ENCODE results near the gene TERB1. TPM values are rescaled to one million over a fixed set of nuclear protein-coding genes. Genes with fewer than 3 reads are reported as not detected.

The TERB1 gene
- polyA plus RNA-seq, 4 donors = 0.04 TPM; not detected in 3

DNA sequence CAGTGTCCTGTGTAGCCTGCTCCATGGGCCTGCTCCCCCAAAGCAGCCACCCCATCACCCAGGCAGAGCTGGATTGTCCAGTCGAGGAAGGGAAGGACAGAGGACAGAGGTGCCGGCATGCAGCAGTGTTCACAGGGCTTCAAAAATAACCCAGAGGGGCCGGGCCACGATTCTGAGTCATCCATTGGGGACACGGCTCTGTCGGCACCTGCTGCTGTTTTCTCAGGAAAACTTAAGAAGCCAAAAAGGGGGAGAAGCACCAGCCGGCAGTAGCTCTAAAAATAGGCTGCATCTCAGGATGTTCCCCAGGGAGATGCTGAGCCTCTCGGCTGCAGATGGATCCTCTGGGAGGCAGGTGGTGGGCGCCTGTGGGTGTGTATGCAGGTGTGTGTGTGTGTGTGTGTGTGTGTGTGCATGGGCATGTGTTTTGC lies 44.4 kb upstream of the TERB1 start:
- H3K9me3 ChIP-seq (ENCODE audit: control insufficient read depth in 2 of 2, insufficient read depth in 1 of 2, low read depth in 1 of 2, low read length in 1 of 2) = no peaks in the 10 kb centered on the region
- no peaks in the 10 kb centered on the region for H3K36me3 ChIP-seq (ENCODE audit: control insufficient read depth in 3 of 3, insufficient read depth in 2 of 3, low read depth in 1 of 3, low read length in 3 of 3)
- WGBS, 3 donors = 49 to 61% (median 56%) methylated on average over 9 of the region's 9 CpGs
- peaks cover 0 to 18% (median 6%) of the 10 kb centered on the region in 3 donors for H3K4me1 ChIP-seq (ENCODE audit: control insufficient read depth in 3 of 3, insufficient read depth in 2 of 3, low read depth in 1 of 3, low read length in 2 of 3)
- peaks cover 0 to 26% (median 10%) of the 10 kb centered on the region in 3 donors for H3K27me3 ChIP-seq (ENCODE audit: control insufficient read depth in 3 of 3, insufficient read depth in 3 of 3, low read length in 3 of 3)
- peak overlapping the region in 1 of 3 donors; percentile 49 for H3K4me3 ChIP-seq (ENCODE audit: low read depth in 1 of 3, low read length in 3 of 3)
- no peak overlapping the region for H3K27ac ChIP-seq (ENCODE audit: low read depth in 1 of 3, low read length in 2 of 3)
- DNase-seq (no peak), FAIRE-seq (no peak)

DNA sequence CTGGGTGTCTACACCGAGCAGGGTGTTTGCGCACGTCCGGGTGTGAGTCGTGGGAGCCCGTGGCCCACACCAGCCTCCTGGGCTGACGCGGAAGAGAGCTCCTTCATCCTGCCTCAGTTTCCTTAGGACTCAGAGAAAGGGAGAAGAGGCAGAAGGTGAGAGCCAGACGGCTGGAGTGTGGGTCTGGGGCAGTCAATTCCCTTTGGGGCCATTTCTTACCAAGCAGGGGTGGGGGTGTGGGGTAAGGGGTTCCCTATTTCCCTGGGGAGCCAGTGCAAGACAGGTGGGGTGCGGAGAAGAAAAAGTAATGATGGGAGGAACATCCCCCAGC lies 43.7 kb upstream of the TERB1 start:
- H3K27me3 ChIP-seq (ENCODE audit: control insufficient read depth in 3 of 3, insufficient read depth in 3 of 3, low read length in 3 of 3) = peaks cover 0 to 26% (median 10%) of the 10 kb centered on the region in 3 donors
- H3K9me3 ChIP-seq (ENCODE audit: control insufficient read depth in 2 of 2, insufficient read depth in 1 of 2, low read depth in 1 of 2, low read length in 1 of 2) = no peaks in the 10 kb centered on the region
- H3K36me3 ChIP-seq (ENCODE audit: control insufficient read depth in 3 of 3, insufficient read depth in 2 of 3, low read depth in 1 of 3, low read length in 3 of 3) = no peaks in the 10 kb centered on the region
- H3K4me1 ChIP-seq (ENCODE audit: control insufficient read depth in 3 of 3, insufficient read depth in 2 of 3, low read depth in 1 of 3, low read length in 2 of 3) = peaks cover 0 to 18% (median 6%) of the 10 kb centered on the region in 3 donors
- no peak for DNase-seq
- peak overlapping the region in 2 of 3 donors; percentile 34 to 49 for H3K4me3 ChIP-seq (ENCODE audit: low read depth in 1 of 3, low read length in 3 of 3)
- no peak overlapping the region for H3K27ac ChIP-seq (ENCODE audit: low read depth in 1 of 3, low read length in 2 of 3)
- 9 to 15% (median 10%) methylated on average over 10 of the region's 10 CpGs for WGBS, 3 donors
- no peak for FAIRE-seq

GRCh38 chr16:66844342-66845079 lies 43.1 kb upstream of the TERB1 start, which contains the start of gene CA7:
Gene CA7 (plus strand): TSS chr16:66844414. CDS start chr16:66844488, 74 bp downstream.
- no peaks in the 10 kb centered on the region for H3K9me3 ChIP-seq (ENCODE audit: control insufficient read depth in 2 of 2, insufficient read depth in 1 of 2, low read depth in 1 of 2, low read length in 1 of 2)
- peaks cover 0 to 18% (median 6%) of the 10 kb centered on the region in 3 donors for H3K4me1 ChIP-seq (ENCODE audit: control insufficient read depth in 3 of 3, insufficient read depth in 2 of 3, low read depth in 1 of 3, low read length in 2 of 3)
- 1 to 2% (median 2%) methylated on average over 38 to 79 of the region's 79 CpGs for WGBS, 3 donors
- no peak for FAIRE-seq
- H3K27ac ChIP-seq (ENCODE audit: low read depth in 1 of 3, low read length in 2 of 3) = no peak within 1 kb of the TSS
- peaks cover 0 to 26% (median 10%) of the 10 kb centered on the region in 3 donors for H3K27me3 ChIP-seq (ENCODE audit: control insufficient read depth in 3 of 3, insufficient read depth in 3 of 3, low read length in 3 of 3)
- peak within 1 kb of the TSS in 2 of 3 donors; percentile 43 to 49 for H3K4me3 ChIP-seq (ENCODE audit: low read depth in 1 of 3, low read length in 3 of 3)
- DNase-seq = peak in 1 of 2 donors; percentile 49
- H3K36me3 ChIP-seq (ENCODE audit: control insufficient read depth in 3 of 3, insufficient read depth in 2 of 3, low read depth in 1 of 3, low read length in 3 of 3) = no peaks in the 10 kb centered on the region

- Histone ChIP-seq H3K27ac (ENCODE audit: low read depth in 1 of 3, low read length in 2 of 3) (no peak overlapping the region), H3K4me3 (ENCODE audit: low read depth in 1 of 3, low read length in 3 of 3) (peak overlapping the region in 2 of 3 donors; percentile 2 to 49), H3K36me3 (ENCODE audit: control insufficient read depth in 3 of 3, insufficient read depth in 2 of 3, low read depth in 1 of 3, low read length in 3 of 3) (no peaks in the 10 kb centered on the region), H3K27me3 (ENCODE audit: control insufficient read depth in 3 of 3, insufficient read depth in 3 of 3, low read length in 3 of 3) (peaks cover 0 to 26% (median 10%) of the 10 kb centered on the region in 3 donors), H3K4me1 (ENCODE audit: control insufficient read depth in 3 of 3, insufficient read depth in 2 of 3, low read depth in 1 of 3, low read length in 2 of 3) (peaks cover 0 to 16% (median 6%) of the 10 kb centered on the region in 3 donors), H3K9me3 (ENCODE audit: control insufficient read depth in 2 of 2, insufficient read depth in 1 of 2, low read depth in 1 of 2, low read length in 1 of 2) (no peaks in the 10 kb centered on the region)
- WGBS, 3 donors = 13 to 15% (median 15%) methylated on average over 5 to 14 of the region's 14 CpGs
- FAIRE-seq = no peak
- DNase-seq = no peak
Observed at GRCh38 chr16:66844009-66844341, 42.6 kb upstream of the TERB1 start.

DNA sequence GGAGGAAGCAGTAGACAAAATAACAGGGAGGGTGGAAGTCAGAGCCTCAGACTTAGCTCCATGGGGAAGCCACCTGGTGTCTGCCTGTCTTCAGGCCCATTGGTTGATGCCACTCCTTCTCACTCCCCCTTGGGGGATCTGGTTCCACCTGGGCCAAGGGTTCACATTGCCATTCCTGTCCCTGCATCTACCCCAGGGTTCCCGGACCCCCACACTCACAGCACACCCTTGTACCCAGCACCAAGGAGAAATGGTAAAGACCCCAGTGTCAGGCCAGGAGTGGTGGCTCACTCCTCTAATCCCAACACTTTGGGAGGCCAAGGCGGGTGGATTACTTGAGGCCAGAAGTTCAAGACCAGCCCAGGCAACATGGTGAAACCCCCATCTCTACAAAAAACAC lies 41.8 kb upstream of the TERB1 start:
- Histone ChIP-seq H3K4me1 (ENCODE audit: control insufficient read depth in 3 of 3, insufficient read depth in 2 of 3, low read depth in 1 of 3, low read length in 2 of 3) (peaks cover 0 to 9% (median 2%) of the 10 kb centered on the region in 3 donors), H3K9me3 (ENCODE audit: control insufficient read depth in 2 of 2, insufficient read depth in 1 of 2, low read depth in 1 of 2, low read length in 1 of 2) (no peaks in the 10 kb centered on the region), H3K36me3 (ENCODE audit: control insufficient read depth in 3 of 3, insufficient read depth in 2 of 3, low read depth in 1 of 3, low read length in 3 of 3) (no peaks in the 10 kb centered on the region), H3K27me3 (ENCODE audit: control insufficient read depth in 3 of 3, insufficient read depth in 3 of 3, low read length in 3 of 3) (peaks cover 0 to 26% (median 10%) of the 10 kb centered on the region in 3 donors), H3K27ac (ENCODE audit: low read depth in 1 of 3, low read length in 2 of 3) (no peak overlapping the region), H3K4me3 (ENCODE audit: low read depth in 1 of 3, low read length in 3 of 3) (no peak overlapping the region)
- FAIRE-seq (no peak), DNase-seq (no peak)
- WGBS, 3 donors = 93 to 98% (median 98%) methylated on average over 2 of the region's 2 CpGs

DNA sequence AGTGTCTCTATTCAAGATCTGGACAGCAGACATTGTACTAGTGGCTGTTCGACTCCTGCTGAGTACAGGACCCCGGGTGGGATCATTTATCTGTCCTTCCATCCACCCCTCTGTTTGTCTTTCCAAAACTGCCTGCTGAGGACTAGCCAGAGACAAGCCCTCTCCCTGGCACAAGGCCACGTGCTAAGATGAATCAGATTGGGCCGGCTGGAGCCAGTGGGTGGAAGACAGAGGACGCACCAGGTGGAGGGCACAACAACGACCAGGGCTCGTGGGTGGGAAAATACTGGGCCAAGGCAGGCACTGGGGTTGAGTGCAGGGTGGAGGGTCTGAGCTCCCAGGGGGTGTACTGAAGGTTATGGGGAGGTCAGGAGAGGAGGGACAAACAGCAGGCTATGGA lies 41.4 kb upstream of the TERB1 start:
- H3K36me3 ChIP-seq (ENCODE audit: control insufficient read depth in 3 of 3, insufficient read depth in 2 of 3, low read depth in 1 of 3, low read length in 3 of 3) = no peaks in the 10 kb centered on the region
- FAIRE-seq = no peak
- peaks cover 0 to 26% (median 10%) of the 10 kb centered on the region in 3 donors for H3K27me3 ChIP-seq (ENCODE audit: control insufficient read depth in 3 of 3, insufficient read depth in 3 of 3, low read length in 3 of 3)
- no peak overlapping the region for H3K4me3 ChIP-seq (ENCODE audit: low read depth in 1 of 3, low read length in 3 of 3)
- no peaks in the 10 kb centered on the region for H3K9me3 ChIP-seq (ENCODE audit: control insufficient read depth in 2 of 2, insufficient read depth in 1 of 2, low read depth in 1 of 2, low read length in 1 of 2)
- DNase-seq = no peak
- H3K4me1 ChIP-seq (ENCODE audit: control insufficient read depth in 3 of 3, insufficient read depth in 2 of 3, low read depth in 1 of 3, low read length in 2 of 3) = peaks cover 0 to 5% (median 0%) of the 10 kb centered on the region in 3 donors
- 48 to 69% (median 55%) methylated on average over 7 of the region's 7 CpGs for WGBS, 3 donors
- no peak overlapping the region for H3K27ac ChIP-seq (ENCODE audit: low read depth in 1 of 3, low read length in 2 of 3)

- Histone ChIP-seq H3K4me3 (ENCODE audit: low read depth in 1 of 3, low read length in 3 of 3) (no peak overlapping the region), H3K36me3 (ENCODE audit: control insufficient read depth in 3 of 3, insufficient read depth in 2 of 3, low read depth in 1 of 3, low read length in 3 of 3) (no peaks in the 10 kb centered on the region), H3K27ac (ENCODE audit: low read depth in 1 of 3, low read length in 2 of 3) (no peak overlapping the region), H3K27me3 (ENCODE audit: control insufficient read depth in 3 of 3, insufficient read depth in 3 of 3, low read length in 3 of 3) (peaks cover 0 to 21% (median 7%) of the 10 kb centered on the region in 3 donors), H3K4me1 (ENCODE audit: control insufficient read depth in 3 of 3, insufficient read depth in 2 of 3, low read depth in 1 of 3, low read length in 2 of 3) (no peaks in the 10 kb centered on the region), H3K9me3 (ENCODE audit: control insufficient read depth in 2 of 2, insufficient read depth in 1 of 2, low read depth in 1 of 2, low read length in 1 of 2) (no peaks in the 10 kb centered on the region)
- 85 to 88% (median 88%) methylated on average over 4 of the region's 4 CpGs for WGBS, 3 donors
- DNase-seq = no peak
- FAIRE-seq = no peak
Observed at GRCh38 chr16:66841366-66841765, 40.0 kb upstream of the TERB1 start.

GRCh38 chr16:66840883-66841282 lies 39.5 kb upstream of the TERB1 start:
- DNase-seq = no peak

More at GRCh38 chr16:66840883-66841282, 39.5 kb upstream of the TERB1 start:
- Histone ChIP-seq H3K4me3 (ENCODE audit: low read depth in 1 of 3, low read length in 3 of 3) (no peak overlapping the region), H3K36me3 (ENCODE audit: control insufficient read depth in 3 of 3, insufficient read depth in 2 of 3, low read depth in 1 of 3, low read length in 3 of 3) (no peaks in the 10 kb centered on the region), H3K9me3 (ENCODE audit: control insufficient read depth in 2 of 2, insufficient read depth in 1 of 2, low read depth in 1 of 2, low read length in 1 of 2) (no peaks in the 10 kb centered on the region), H3K4me1 (ENCODE audit: control insufficient read depth in 3 of 3, insufficient read depth in 2 of 3, low read depth in 1 of 3, low read length in 2 of 3) (no peaks in the 10 kb centered on the region), H3K27me3 (ENCODE audit: control insufficient read depth in 3 of 3, insufficient read depth in 3 of 3, low read length in 3 of 3) (peaks cover 0 to 20% (median 5%) of the 10 kb centered on the region in 3 donors), H3K27ac (ENCODE audit: low read depth in 1 of 3, low read length in 2 of 3) (no peak overlapping the region)
- WGBS, 3 donors = 58 to 63% (median 62%) methylated on average over 3 of the region's 3 CpGs
- no peak for FAIRE-seq

Data from small intestine (tissue), 7 donors.